HG02759 (cell line): Measurements from ENCODE around the gene METTL4.
"Not testable (repeated sequence)": the region's sequence is repeated elsewhere in the genome, so short reads cannot be mapped to it uniquely, and the experiment has no call there.

Experiments
- ATAC-seq: cut with Tn5 transposase; IDR thresholded peaks from one replicate; pipeline ENCODE4 v1.9.1; 2021; ENCODE audit warnings: mild to moderate bottlenecking, moderate library complexity; ENCODE audit not compliant: unreplicated experiment

Gene METTL4

GRCh38 chr18:2524794-2525198, 46.5 kb downstream of the METTL4 start:
- not testable (repeated sequence) for ATAC-seq

DNA sequence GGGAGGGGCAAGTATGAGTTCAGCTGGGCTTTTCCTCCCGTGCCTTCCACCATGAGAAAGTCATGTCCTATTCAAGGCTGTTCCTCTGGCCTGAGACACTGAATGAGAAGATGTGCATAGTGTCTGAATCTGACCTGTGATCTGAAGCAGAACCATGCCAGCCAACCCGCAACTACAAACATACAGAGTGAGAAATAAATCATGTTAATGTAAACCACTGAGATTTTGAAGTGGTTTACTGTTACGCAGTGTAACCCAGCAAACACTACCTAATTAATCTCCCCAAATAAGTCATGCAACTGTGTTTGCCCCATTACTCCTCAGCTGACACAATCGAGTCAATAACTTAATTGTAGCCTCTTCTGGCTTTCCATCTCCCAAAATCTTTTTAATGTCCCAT, 49.2 kb downstream of the METTL4 start:
- no peak for ATAC-seq

- ATAC-seq, result no peak
Measured at GRCh38 chr18:2518473-2518872, 52.8 kb downstream of the METTL4 start.

GRCh38 chr18:2515908-2516625, 55.2 kb downstream of the METTL4 start:
- no peak for ATAC-seq

DNA sequence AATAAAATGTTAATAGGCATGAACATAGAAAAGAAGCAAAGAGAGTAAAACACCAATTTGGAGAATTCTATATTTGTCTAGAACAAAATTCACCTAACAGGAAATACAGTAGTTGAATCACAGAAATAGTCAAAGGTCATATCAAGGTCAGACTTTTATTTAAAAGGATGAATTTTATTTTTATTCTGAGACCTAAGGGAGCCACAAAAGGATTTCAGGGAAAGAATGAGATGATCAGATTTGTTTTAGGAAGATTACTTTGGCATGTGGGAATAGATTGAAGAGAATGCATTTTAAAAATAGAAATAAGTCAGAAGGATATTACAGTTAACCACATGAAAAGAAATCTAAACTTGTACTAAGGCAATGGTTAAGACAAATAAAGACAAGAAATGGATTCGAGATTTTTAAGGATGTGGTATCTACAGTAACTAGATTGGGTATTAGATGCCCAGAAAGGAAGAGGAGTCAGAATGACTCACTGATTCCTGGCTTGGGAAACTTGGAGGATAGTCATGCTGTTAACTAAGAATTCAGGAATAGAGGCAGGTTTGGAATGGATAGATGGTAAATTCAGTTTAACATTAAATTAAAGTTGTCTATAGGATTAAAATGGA, 56.0 kb downstream of the METTL4 start:
- ATAC-seq, result no peak

DNA sequence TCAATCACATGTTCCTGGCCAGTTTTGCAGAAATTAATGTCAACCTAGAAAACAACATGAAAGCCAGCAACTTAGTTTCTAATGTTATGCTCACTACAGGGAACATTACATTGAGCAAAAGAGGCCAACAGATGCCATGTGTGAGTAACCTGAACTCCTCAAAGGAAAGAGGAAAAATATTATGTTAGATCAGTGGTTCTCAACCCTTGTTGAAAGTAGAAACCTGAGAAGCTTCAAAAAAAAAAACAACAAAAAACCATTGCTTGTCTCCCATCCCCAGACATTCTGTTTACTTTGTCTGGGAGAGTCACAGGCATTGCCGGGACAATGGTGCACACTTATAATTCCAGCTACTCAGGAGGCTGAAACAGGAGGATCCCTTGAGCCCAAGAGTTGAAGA, 57.7 kb downstream of the METTL4 start:
- ATAC-seq, result no peak

DNA sequence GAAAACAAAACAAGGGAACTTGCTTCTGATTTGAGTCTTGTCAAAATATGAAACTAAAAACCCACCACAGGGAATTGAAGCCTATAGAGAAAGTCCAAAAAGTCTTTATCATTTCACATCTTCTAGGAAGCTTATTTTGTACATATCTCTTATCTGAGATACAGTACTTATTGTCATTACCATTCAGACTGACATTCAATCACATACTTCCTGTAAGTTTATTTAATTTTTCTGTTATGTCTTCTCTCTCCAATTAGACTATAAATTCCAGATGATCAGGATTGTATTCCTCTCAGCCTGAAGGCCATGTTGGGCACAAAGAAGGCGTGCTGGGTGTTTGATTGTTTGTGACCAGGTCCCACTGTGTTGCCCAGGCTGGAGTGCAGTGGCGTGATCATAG, 59.2 kb downstream of the METTL4 start:
- ATAC-seq, result no peak

DNA sequence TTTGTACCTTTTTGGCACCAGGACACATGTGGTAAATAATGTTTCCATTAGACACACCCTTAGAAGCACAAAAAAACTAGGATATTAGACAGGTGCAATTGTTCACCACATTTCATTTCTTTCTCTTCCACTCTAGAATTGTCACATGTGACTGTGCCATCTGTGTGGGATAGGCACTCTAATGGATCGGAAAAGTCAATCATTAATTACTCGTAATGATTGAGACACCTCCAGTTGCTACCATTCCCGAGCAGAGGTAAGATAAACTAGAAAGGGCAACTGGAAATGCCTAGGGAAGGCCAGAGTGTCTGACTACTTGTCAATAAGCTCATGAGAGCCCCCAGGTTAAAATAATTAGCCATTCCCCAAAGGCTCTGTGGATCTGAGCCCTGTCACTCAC, 59.9 kb downstream of the METTL4 start:
- ATAC-seq, result no peak

- no peak for ATAC-seq
Measured at GRCh38 chr18:2510416-2510815, 60.9 kb downstream of the METTL4 start.

- no peak for ATAC-seq
Measured at GRCh38 chr18:2508678-2509077, 62.6 kb downstream of the METTL4 start.

- ATAC-seq, result no peak
Measured at GRCh38 chr18:2508155-2508554, 63.1 kb downstream of the METTL4 start.

DNA sequence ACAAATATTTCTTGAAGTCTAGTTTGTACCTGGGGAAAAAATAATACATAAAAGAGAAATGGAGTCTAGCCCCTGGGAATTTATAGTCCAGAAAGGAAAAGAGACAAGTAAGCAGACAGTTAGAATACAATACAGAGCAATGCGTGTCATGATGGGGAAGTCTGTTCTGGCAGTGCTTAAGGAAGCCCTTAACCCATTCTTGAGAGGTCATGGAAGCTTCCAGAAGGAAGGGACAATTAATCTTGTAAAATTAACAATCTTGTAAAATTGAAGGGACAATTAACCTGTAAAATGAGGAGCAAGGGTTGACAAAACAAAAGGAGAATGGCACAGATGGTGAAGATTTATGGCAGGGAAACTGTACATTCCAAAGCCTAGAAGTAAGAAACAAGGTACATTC, 66.7 kb downstream of the METTL4 start:
- no peak for ATAC-seq

DNA sequence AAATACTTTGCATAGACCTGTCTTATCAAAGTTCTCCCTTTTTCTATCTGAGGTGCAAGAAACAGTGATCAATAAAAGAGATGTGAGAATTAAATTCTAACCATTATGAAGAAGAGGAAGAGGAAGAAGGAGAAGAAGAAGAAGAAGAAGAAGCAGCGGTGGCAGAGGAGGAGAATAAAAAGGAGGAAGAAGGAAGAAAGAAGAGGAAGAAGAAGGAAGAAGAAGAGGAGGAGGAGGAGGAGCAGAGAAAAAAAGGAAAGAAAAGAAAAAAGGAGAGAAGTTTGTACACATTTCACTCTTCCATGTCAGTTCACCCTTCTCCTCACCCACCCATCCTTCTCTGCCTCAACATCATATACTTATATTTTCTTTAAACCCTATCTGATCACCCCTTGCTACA, 68.4 kb downstream of the METTL4 start:
- no peak for ATAC-seq

GRCh38 chr18:2502394-2502793, 68.9 kb downstream of the METTL4 start:
- no peak for ATAC-seq

GRCh38 chr18:2497797-2498196, 73.5 kb downstream of the METTL4 start:
- ATAC-seq, result no peak

DNA sequence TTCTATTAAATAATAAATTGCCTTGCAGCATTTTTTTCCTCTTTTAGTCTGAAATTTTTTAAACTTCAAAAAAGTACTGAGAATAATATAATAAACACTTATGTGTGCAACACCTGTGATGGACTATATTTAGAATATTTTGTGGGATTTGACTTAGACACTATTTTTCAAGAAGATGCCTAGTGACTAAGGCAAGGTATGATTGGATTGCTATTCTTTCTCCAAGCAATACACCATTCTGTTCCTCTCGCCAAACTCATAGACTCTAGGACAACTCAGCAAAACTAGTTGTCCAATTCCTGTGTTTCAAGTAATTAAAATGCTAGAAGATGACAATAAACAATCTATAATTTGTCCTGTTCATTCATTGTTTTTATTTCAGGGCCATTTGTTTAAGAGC, 75.9 kb downstream of the METTL4 start:
- ATAC-seq, result no peak

- no peak for ATAC-seq
Measured at GRCh38 chr18:2494921-2495320, 76.4 kb downstream of the METTL4 start.
